ENCODE results near the gene RAB21.

Gene RAB21

GRCh38 chr12:71754461-71755145 lies at the start of gene RAB21:
Gene RAB21, plus strand, starts transcription at chr12:71754863. Its CDS starts 267 bp downstream, at chr12:71755130.
- DNase-seq, result peak; percentile 96

- no peak for DNase-seq
Observed at GRCh38 chr12:71704920-71705319, 49.7 kb upstream of the RAB21 start.

GRCh38 chr12:71708658-71709057 lies 46.0 kb upstream of the RAB21 start:
- DNase-seq, result no peak

- DNase-seq, result no peak
Observed at GRCh38 chr12:71710276-71711125, 44.2 kb upstream of the RAB21 start.

GRCh38 chr12:71718611-71719010 lies 36.1 kb upstream of the RAB21 start:
- no peak for DNase-seq

GRCh38 chr12:71719647-71720370 lies 34.9 kb upstream of the RAB21 start:
- DNase-seq, result no peak

- no peak for DNase-seq
Observed at GRCh38 chr12:71721783-71722505, 32.7 kb upstream of the RAB21 start.

GRCh38 chr12:71725011-71725410 lies 29.7 kb upstream of the RAB21 start:
- DNase-seq, result no peak

- no peak for DNase-seq
Observed at GRCh38 chr12:71726548-71726947, 28.1 kb upstream of the RAB21 start.

GRCh38 chr12:71727958-71728357 lies 26.7 kb upstream of the RAB21 start:
- no peak for DNase-seq

- no peak for DNase-seq
Observed at GRCh38 chr12:71730936-71731335, 23.7 kb upstream of the RAB21 start.

GRCh38 chr12:71731439-71732356 lies 23.0 kb upstream of the RAB21 start:
- no peak for DNase-seq

GRCh38 chr12:71732357-71732712 lies 22.3 kb upstream of the RAB21 start:
- DNase-seq, result no peak

- no peak for DNase-seq
Observed at GRCh38 chr12:71737197-71737596, 17.5 kb upstream of the RAB21 start.

- DNase-seq, result no peak
Observed at GRCh38 chr12:71742998-71743397, 11.7 kb upstream of the RAB21 start.

- DNase-seq, result no peak
Observed at GRCh38 chr12:71744522-71745300, 10.0 kb upstream of the RAB21 start.

GRCh38 chr12:71746974-71747611 lies 7.6 kb upstream of the RAB21 start:
- peak; percentile 46 for DNase-seq

GRCh38 chr12:71748081-71748850 lies 6.4 kb upstream of the RAB21 start:
- DNase-seq, result no peak

GRCh38 chr12:71749666-71750065 lies 5.0 kb upstream of the RAB21 start:
- no peak for DNase-seq

- DNase-seq, result no peak
Observed at GRCh38 chr12:71752891-71753290, 1.8 kb upstream of the RAB21 start.

All from SHP77 treated with DMSO at 0.1 percent for 48 hours (cell line).